GM21786 (cell line): Measurements from ENCODE around the gene OVCH1.

Experiments
- ATAC-seq: cut with Tn5 transposase; IDR thresholded peaks from one replicate; pipeline ENCODE4 v1.9.1; 2021; ENCODE audit not compliant: unreplicated experiment

Gene OVCH1

GRCh38 chr12:29497588-29497987, at the start of gene OVCH1:
OVCH1 (minus strand) TSS chr12:29497686; CDS start chr12:29497686, 0 bp downstream.
- no peak for ATAC-seq

GRCh38 chr12:29547151-29547632, 49.7 kb upstream of the OVCH1 start:
- ATAC-seq: no peak

GRCh38 chr12:29546000-29546399, 48.5 kb upstream of the OVCH1 start:
- no peak for ATAC-seq

- ATAC-seq: peak; percentile 88
These were observed 47.6 kb upstream of the OVCH1 start for GRCh38 chr12:29545102-29545467.

GRCh38 chr12:29544428-29545101, 47.1 kb upstream of the OVCH1 start:
- ATAC-seq: peak; percentile 34

GRCh38 chr12:29543036-29543435, 45.5 kb upstream of the OVCH1 start:
- no peak for ATAC-seq

- ATAC-seq: no peak
These were observed 39.8 kb upstream of the OVCH1 start for GRCh38 chr12:29537298-29537697.

- no peak for ATAC-seq
These were observed 37.4 kb upstream of the OVCH1 start for GRCh38 chr12:29534935-29535334.

GRCh38 chr12:29533815-29534489, 36.5 kb upstream of the OVCH1 start:
- ATAC-seq: no peak

GRCh38 chr12:29531471-29531870, 34.0 kb upstream of the OVCH1 start:
- ATAC-seq: no peak

GRCh38 chr12:29530436-29530835, 33.0 kb upstream of the OVCH1 start:
- ATAC-seq: no peak

GRCh38 chr12:29528161-29528560, 30.7 kb upstream of the OVCH1 start:
- ATAC-seq: no peak

GRCh38 chr12:29521951-29522350, 24.5 kb upstream of the OVCH1 start:
- no peak for ATAC-seq

GRCh38 chr12:29519585-29520182, 22.2 kb upstream of the OVCH1 start:
- ATAC-seq: no peak

GRCh38 chr12:29518407-29518806, 20.9 kb upstream of the OVCH1 start:
- no peak for ATAC-seq

GRCh38 chr12:29517264-29517663, 19.8 kb upstream of the OVCH1 start:
- ATAC-seq: no peak

GRCh38 chr12:29516431-29516875, 19.0 kb upstream of the OVCH1 start:
- no peak for ATAC-seq

- ATAC-seq: no peak
These were observed 13.2 kb upstream of the OVCH1 start for GRCh38 chr12:29510591-29511185.

- no peak for ATAC-seq
These were observed 12.0 kb upstream of the OVCH1 start for GRCh38 chr12:29509503-29509902.

GRCh38 chr12:29508949-29509348, 11.5 kb upstream of the OVCH1 start:
- no peak for ATAC-seq

GRCh38 chr12:29505122-29505521, 7.6 kb upstream of the OVCH1 start:
- ATAC-seq: no peak

GRCh38 chr12:29503283-29503682, 5.8 kb upstream of the OVCH1 start:
- ATAC-seq: no peak
